ENCODE measurements around the gene GPC5. TPM values are rescaled to one million over a fixed set of nuclear protein-coding genes. Genes with fewer than 3 reads are reported as not detected.

GPC5 gene
- total and polyA plus RNA-seq, 9 of the 15 experiments (the other 6 are each of a cell fraction or from before 2014, with no cell fraction given), result 0.18 to 0.27 TPM; not detected in 7

DNA sequence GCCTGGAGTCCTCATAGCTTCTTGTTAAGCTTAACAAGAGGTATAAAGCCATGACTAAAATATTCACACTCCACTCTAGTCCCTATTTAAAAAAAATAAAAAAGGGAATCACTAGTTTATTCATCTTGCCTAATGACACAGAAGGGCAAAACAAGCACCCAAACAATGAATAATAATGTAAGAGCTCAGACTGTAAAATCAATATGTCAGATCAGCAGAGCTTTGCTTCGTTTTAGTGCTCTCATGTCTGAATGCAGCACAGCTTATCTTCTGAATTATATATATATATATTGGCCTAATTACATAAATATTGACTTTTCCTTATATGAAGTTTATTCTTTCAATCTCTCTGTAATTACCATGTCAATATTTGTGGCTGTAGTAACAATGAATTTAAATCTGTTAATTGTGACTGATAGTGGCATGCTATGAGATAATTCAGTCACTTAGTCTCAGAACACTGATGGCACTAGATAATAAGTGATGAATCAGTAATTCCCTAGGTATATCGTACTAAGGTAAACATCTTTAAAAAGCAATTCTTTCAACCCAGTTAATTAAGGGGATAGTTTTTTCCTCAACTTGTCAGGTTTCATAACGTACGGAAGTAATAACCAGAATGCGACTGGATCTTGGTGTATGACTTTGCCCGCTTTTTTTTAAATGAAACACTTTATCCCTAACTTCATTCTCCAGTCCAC lies 1466.3 kb downstream of the GPC5 start:
- Histone ChIP-seq H3K79me2 (ENCODE audit: control insufficient read depth, insufficient read depth, low read length) (no peaks in the 10 kb centered on the region), H3K4me2 (ENCODE audit: insufficient read depth, low read length) (no peak overlapping the region), H3K4me1 (replicated peaks in 1 of 2; ENCODE audit: control insufficient read depth in 2 of 2, insufficient read depth in 2 of 2, low read length in 2 of 2) (no peaks in the 10 kb centered on the region), H4K20me1 (replicated peaks; ENCODE audit: control insufficient read depth, insufficient read depth, low read length) (no peaks in the 10 kb centered on the region), H3K9me1 (ENCODE audit: control insufficient read depth, insufficient read depth, low read length) (no peaks in the 10 kb centered on the region), H2AFZ (ENCODE audit: low read depth, low read length) (no peak overlapping the region), H3K27ac (ENCODE audit: extremely low read depth, low read depth, low read length) (no peak overlapping the region), H3K9ac (ENCODE audit: insufficient read depth in 1 of 2, low read depth in 2 of 2, low read length in 2 of 2) (no peak overlapping the region), H3K36me3 (ENCODE audit: control insufficient read depth, insufficient read depth, low read length) (no peaks in the 10 kb centered on the region), H3K27me3 (ENCODE audit: control insufficient read depth in 2 of 2, insufficient read depth in 2 of 2, low read length in 2 of 2) (no peaks in the 10 kb centered on the region), H3K9me3 (replicated peaks; ENCODE audit: control insufficient read depth, insufficient read depth, low read depth, low read length) (no peaks in the 10 kb centered on the region), H3K4me3 (no peak overlapping the region)
- no peak for FAIRE-seq
- ChIA-PET CTCF (ENCODE audit: low intra/inter-chr PET ratio) (no interaction called here), POLR2A (interaction anchor here (0.6 kb wide), 1 partner anchor 1850 kb away, joined by 3 read pairs; no protein-coding TSS in a partner anchor)
- no peak for DNase-seq (ENCODE audit: extremely low read depth in 1 of 4, low spot score in 3 of 4)
- intact Hi-C loops (cut with micrococcal nuclease) (no loop called here), in situ Hi-C loops (cut with MboI) (no loop called here)
- no peak for ATAC-seq
- no TSS peak for BruUV-seq (replicated peaks)
- WGBS (ENCODE audit: insufficient coverage, low coverage, missing lambda C conversion rate), result 4% methylated on average over 5 of the region's 6 CpGs
- TF ChIP-seq ZNF24 (IDR thresholded peaks at IDR 0.05) (no peak), CREB3L1 (IDR thresholded peaks at IDR 0.05; ENCODE audit: borderline replicate concordance, low read depth) (no peak), JUNB (CRISPR knock-in tag; conservative IDR thresholded peaks at IDR 0.05) (no peak), STAT5B (CRISPR knock-in tag; IDR thresholded peaks at IDR 0.05) (no peak), HNRNPLL (IDR thresholded peaks at IDR 0.05; ENCODE audit: low read depth, low read length, poor library complexity, severe bottlenecking) (no peak), CCAR2 (IDR thresholded peaks at IDR 0.05; ENCODE audit: low read depth, low read length) (no peak), NBN (IDR thresholded peaks at IDR 0.05; ENCODE audit: low read depth) (no peak), SREBF1 (IDR thresholded peaks at IDR 0.05; ENCODE audit: borderline replicate concordance, low read depth, low read length) (no peak), TEAD1 (CRISPR knock-in tag; IDR thresholded peaks at IDR 0.05) (no peak), NELFE (IDR thresholded peaks at IDR 0.05; ENCODE audit: insufficient read depth, insufficient read length) (no peak), ZFP1 (CRISPR knock-in tag; IDR thresholded peaks at IDR 0.05) (no peak), STAG1 (CRISPR knock-in tag; IDR thresholded peaks at IDR 0.05; ENCODE audit: borderline replicate concordance) (no peak), MTA2 (IDR thresholded peaks at IDR 0.05; ENCODE audit: low read depth) (no peak), ZNF436 (CRISPR knock-in tag; IDR thresholded peaks at IDR 0.05) (no peak)
- TF ChIP-seq, protein P1, sequence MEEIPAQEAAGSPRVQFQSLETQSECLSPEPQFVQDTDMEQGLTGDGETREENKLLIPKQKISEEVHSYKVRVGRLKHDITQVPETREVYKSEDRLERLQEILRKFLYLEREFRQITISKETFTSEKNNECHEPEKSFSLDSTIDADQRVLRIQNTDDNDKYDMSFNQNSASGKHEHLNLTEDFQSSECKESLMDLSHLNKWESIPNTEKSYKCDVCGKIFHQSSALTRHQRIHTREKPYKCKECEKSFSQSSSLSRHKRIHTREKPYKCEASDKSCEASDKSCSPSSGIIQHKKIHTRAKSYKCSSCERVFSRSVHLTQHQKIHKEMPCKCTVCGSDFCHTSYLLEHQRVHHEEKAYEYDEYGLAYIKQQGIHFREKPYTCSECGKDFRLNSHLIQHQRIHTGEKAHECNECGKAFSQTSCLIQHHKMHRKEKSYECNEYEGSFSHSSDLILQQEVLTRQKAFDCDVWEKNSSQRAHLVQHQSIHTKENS (CRISPR knock-in tag; IDR thresholded peaks at IDR 0.05), result no peak
- TF ChIP-seq, protein P2, sequence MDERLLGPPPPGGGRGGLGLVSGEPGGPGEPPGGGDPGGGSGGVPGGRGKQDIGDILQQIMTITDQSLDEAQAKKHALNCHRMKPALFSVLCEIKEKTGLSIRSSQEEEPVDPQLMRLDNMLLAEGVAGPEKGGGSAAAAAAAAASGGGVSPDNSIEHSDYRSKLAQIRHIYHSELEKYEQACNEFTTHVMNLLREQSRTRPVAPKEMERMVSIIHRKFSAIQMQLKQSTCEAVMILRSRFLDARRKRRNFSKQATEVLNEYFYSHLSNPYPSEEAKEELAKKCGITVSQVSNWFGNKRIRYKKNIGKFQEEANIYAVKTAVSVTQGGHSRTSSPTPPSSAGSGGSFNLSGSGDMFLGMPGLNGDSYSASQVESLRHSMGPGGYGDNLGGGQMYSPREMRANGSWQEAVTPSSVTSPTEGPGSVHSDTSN (CRISPR knock-in tag; IDR thresholded peaks at IDR 0.05; ENCODE audit: low read depth), result no peak
- TF ChIP-seq, protein P2 (tag; conservative IDR thresholded peaks at IDR 0.05; ENCODE audit: low read depth), result no peak
